Activated CD4-positive, alpha-beta T cell treated with anti-CD3 and anti-CD28 coated beads, Interleukin-2, amount 50 U/mL, for 4 hours (primary cell): ENCODE measurements around the gene CLCNKA.

Experiments
- DNase-seq, 2 experiments: peaks; one replicate each; pipeline ENCODE4 v3.0.0-alpha.2; 2020

Gene CLCNKA

GRCh38 chr1:16082283-16083038 lies 60.6 kb downstream of the CLCNKA start:
- DNase-seq = peak; percentile 53 to 60

GRCh38 chr1:16083486-16083885 lies 61.6 kb downstream of the CLCNKA start:
- DNase-seq = no peak
